ENCODE data around the gene AGRN.
"Not testable (repeated sequence)": the region's sequence is repeated elsewhere in the genome, so short reads cannot be mapped to it uniquely, and the experiment has no call there.

The AGRN gene

DNA sequence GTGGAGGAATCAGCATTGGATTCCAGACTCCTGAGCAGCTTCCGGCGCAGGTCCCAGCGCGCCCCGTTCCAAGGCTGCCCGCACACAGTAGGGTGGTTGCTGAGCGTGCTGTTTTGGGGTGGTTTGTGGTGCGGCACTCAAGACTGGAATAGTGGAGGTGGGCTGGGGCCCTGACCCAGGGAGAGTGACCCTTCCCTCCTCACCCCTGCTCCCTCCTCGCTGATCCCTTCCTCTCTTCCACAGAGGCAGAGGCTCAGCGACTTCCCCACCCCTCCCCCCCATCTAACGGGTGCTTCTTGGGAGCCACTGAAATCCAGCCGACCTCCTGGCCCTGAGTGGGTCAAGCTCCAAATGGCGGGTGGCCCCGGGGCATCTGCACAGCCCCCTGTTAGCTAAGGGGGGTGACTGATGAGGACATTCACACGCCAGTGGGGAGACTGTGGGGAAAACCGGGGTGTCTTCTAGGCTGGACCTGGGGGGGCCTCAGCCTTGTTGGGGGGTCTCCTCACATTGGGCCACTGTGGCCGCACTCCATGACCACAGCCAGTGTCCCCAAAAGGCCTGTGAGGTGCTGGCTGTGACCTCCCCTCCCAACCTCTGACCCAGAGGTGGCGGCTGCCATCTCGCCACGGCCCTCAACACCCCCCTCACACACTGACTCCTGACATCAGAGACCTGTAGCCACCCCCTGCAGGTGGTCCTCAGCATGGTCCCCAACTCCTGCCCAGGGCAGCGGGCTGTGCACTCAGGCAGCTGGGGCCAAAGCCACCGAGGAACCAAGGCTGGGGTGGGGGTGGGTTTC lies 16.1 kb upstream of the AGRN start:
- no peak for DNase-seq

DNA sequence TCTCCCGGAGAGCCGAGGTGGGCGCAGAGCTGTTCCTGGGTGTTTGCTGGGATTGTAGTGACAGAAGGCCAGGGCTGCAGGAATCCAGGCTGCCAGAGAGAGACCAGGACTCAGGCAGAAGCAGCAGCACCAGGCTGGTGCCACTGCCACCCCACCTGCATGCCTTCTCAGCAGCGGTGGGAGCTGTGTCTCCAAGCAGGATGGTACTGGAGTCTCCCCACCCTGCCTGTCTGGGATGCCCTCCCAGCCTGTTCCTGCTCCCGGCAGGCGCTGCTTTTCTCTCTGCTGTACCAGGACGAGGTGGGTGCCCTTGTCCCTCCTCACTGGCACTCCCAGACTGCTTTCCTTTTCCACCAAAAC lies 15.5 kb upstream of the AGRN start:
- no peak for DNase-seq

DNA sequence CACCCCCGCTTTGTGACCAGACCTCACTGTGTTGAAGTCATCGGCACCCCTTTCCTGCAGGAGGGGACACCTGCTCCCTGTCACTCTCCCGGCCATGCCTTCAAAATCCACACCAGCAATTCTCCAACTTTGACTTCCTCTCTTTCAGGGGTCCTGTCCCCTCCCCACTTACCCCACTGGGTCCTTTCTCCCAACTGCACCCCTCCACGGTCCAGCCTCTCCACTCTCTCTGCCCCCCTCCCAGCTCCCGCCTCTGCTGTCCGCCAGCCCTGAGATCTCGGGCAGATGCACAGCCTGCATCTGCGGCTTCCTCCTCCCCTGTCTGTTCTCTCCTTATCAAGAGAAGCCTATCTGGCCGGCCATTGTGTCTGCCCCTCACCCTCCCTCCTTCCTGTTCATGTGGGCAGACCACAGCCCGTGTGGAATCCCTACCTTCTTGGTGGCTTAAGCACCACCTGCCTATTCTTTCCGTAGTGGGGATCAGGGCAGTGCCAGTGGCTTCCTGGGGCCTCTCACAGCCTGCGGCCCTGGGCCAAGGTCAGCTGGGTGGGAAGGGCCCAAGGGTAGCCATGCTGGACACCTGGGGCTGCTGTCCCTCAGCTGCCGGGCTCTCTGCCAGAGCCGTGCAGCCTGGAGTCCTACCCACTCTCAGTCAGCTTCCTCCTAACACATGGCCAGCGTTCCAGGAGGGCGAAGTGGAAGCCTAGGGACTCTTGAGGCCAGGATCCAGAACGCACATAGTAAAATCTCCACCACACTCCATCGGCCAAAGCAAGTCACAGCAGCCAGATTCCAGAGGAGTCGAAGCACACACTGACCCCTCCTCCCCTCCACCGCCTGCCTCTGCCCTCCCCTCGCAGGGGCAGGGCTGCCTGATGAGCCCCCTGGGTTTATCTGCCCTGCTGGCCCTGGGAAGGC lies 14.9 kb upstream of the AGRN start:
- no peak for DNase-seq

DNA sequence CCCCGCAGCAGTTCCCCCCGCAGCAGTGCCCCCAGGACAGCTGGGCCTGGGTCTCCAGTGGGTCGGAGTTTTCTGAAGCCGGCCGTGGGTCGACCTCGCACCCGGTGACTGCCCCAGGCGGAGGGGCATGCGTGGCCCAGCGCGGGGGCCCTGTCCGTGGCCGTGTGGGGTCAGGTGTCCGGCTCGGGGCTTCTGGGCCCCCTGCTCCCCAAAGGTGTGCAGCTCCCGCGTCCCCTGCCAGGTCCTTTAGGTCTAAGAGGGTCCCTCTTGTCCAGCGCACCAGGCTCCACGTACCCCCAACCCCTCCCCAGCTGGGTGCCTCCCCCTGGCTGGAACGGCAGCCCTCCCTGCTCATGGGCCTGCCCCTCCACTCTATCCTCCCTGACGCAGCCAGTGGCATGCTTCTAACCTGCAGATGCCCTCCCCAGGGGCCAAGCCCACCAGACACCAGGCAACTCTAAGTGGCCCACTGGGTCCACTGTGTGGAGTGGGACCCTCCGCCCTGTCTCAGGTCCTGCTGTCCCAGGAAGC lies 14.1 kb upstream of the AGRN start:
- no peak for DNase-seq

DNA sequence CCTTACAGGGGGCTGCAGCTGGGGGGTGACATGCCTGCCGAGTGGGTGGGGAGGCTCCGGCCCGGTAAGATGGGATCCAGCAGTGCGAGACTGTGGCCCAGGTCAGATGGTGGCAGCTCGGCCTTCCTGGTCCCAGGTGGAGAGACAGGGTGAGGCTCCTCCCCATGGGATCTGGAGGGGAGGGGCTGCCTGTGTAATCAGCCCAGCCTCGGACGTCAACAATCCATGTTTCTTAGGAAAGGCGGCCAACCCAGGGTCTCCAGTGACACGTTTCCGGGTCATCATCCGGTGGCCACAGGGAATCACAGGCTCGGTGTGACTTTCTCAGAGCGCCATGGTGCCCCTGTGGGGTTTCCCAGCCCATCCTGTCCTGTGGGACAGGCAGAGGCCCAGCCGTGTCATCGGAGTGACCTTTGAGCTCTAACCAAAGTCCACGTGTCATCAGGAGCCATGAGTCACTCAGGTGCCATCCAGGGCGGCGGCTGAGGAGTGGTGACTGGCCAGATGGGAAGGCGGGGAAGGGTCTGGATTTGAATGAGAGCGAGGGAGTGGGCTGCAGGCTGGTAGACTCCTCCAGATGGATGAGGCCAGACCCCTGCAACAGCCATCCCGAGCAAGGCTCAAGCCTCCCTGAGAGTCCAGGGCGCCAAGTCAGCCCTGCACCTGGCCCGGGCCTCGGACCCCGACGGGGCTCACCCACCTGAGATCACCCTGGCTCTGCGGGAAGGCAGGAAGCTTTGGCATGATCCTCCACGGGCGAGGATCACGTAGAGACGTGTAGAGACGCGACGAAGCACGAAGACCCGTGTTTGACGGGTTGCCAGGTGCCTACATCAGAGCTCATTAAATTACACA lies 13.4 kb upstream of the AGRN start:
- DNase-seq, result no peak

DNA sequence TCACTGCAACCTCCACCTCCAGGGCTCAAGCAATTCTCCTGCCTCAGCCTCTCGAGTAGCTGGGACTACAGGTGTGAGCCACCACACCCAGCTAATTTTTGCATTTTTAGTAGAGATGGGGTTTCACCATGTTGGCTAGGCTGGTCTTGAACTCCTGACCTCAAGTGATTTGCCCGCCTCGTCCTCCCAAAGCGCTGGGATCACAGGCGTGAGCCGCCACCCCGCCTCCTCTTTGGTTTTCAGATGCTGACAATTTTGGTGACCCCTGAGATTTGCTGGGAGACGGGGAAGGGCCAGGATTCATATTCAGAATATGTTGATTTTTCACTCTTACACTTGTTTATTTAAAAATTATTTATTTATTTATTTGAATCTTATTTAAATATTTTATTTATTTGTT lies 9.8 kb upstream of the AGRN start:
- not testable (repeated sequence) for DNase-seq

DNA sequence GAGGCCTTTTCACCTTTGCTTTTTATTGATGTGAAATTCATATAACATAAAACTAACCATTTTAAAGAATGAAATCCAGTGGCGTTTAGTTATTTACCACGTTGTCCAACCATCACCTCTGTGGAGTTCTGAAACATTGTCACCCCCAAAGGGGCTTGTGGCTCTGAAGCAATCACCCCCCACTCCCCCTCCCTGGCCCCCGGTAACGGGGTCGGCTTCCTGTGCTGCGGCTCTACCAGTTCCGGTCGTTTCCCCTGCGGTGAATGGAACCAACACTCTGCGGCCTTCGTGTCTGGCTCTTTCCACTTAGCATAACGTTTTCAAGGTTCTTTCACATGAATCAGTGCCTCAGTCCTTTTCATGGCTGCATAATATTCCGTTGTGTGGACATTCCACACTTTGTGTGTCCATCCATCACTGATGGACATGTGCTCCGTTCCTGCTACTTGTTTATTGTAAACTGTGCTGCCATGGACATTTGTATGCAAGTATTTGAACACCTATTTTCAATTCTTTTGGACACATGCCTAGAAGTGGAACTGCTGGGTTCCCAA lies 8.4 kb upstream of the AGRN start:
- DNase-seq, result no peak

DNA sequence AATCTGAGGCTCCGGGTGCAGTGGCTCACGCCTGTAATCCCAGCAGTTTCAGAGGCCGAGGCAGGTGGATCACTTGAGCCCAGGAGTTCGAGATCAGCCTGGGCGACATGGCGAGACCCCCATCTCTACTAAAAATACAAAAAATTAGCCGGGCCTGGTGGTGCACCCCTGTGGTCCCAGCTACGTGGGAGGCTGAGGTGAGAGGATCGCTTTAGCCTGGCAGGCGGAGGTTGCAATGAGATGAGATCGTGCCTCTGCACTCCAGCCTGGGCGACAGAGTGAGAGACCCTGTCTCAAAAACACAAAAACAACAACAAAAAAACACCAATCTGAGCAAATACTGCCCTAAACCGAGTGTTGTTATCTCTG lies 7.2 kb upstream of the AGRN start:
- DNase-seq, result not testable (repeated sequence)

DNA sequence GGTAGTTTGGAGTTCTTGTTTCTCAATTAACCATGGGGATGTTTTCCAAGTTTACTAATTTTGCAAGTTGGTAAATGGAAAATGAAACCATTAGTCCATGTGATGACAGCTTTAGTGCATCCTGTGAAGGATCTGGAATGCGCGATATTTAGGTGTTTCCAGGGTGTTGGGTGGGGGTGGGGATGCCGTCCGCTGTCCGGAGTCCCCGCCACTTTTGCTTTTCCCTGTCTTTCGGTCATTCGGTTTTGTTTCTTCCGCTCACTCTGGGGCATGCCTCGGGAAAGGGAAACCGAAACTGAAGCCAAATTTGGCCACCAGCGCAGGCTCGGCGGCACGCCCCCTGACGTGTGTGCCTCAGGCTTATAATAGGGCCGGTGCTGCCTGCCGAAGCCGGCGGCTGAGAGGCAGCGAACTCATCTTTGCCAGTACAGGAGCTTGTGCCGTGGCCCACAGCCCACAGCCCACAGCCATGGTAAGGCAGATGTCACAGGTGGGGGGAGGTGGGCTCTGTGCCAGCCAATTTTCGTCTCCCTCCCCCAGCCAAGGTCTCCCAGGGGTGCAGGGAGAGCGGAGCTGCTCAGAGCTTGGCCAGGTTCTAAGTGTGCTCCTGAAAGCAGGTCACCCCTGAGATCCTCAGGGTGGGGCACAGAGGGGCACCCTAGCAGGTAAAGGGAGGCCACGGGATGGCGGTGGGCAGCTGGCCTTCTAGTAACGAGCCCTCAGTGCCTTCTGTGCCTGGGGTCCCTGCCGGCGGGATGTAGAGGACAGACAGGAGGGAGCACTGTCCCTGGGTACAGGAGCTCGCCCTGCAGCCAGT lies 6.6 kb upstream of the AGRN start, which contains the start of gene ISG15:
ISG15 (plus strand) TSS at position 393 of the 817 bp plus-strand sequence; CDS start at position 470, 77 bp downstream.
- DNase-seq, result no peak

DNA sequence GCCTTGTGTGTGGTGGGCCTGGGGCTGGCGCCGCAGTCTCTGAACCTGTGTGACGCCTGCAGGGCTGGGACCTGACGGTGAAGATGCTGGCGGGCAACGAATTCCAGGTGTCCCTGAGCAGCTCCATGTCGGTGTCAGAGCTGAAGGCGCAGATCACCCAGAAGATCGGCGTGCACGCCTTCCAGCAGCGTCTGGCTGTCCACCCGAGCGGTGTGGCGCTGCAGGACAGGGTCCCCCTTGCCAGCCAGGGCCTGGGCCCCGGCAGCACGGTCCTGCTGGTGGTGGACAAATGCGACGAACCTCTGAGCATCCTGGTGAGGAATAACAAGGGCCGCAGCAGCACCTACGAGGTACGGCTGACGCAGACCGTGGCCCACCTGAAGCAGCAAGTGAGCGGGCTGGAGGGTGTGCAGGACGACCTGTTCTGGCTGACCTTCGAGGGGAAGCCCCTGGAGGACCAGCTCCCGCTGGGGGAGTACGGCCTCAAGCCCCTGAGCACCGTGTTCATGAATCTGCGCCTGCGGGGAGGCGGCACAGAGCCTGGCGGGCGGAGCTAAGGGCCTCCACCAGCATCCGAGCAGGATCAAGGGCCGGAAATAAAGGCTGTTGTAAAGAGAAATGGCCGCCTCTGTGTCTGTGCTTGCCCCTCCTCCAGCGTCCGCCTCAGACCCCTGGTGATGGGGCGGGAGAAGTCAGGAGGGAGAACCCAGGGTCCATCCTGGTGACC lies 5.8 kb upstream of the AGRN start:
- no peak for DNase-seq

DNA sequence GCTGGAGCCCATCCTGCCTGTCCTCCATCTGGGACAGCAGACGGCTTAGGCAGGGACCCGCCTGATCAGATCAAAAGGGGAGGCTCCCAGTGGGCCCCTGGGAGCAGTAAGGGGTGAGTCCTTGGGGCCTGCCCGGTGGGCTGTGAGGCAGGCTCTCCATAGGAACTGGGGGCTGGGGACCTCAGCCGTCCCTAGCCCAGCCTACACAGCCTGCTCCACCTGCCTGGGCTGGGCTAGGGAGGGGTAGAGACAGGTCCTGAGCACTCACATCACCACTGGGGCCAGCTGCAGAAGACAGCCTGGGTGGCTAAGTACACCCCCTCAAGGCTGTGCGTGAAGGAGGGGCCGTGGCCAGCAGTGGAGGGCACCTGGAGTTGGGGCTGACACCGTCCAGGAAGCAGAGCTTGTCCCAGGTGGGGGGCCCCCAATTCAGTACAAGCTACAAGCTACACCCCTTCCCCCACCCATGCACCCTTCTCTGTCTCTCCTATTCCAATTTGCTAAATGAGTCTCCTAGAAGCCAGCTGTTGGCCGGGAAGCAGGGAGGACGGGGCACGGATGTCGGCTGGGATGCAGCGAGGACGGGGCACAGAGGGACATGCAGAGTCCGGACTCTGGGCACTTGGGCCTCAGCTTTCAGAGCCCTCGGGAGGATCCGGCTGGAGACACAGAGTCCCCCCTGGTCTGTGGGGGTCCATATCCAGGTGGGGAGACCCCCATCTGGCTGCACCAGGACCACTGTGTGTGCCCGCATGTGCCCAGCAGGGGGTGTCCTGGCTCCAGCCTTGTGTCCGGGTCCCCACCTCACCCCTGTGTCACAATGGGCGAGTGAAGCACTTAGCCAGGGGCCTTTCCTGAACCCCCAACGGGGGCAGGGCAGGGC lies 4.9 kb upstream of the AGRN start:
- no peak for DNase-seq

DNA sequence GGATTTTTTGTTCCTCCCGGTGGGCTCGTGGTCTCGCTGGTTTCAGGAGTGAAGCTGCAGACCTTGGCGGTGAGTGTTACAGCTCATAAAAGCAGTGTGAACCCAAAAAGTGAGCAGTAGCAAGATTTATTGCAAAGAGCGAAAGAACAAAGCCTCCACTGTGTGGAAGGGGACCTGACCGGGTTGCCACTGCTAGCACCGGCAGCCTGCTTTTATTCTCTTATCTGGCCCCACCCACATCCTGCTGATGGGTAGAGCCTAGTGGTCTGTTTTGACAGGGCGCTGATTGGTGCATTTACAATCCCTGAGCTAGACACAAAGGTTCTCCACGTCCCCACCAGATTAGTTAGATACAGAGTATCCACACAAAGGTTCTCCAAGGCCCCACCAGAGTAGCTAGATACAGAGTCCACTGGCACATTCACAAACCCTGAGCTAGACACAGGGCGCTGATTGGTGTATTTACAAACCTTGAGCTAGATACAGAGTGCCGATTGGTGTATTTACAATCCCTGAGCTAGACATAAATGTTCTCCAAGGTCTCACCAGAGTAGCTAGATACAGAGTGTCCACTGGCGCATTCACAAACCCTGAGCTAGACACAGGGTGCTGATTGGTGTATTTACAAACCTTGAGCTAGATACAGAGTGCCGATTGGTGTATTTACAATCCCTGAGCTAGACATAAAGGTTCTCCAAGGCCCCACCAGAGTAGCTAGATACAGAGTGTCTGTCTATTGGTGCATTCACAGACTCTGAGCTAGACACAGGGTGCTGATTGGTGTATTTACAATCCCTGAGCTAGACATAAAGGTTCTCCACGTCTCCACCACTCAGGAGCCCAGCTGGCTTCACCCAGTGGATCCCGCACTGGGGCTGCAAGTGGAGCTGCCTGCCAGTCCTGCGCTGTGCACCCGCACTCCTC lies 2.3 kb upstream of the AGRN start:
- not testable (repeated sequence) for DNase-seq

DNA sequence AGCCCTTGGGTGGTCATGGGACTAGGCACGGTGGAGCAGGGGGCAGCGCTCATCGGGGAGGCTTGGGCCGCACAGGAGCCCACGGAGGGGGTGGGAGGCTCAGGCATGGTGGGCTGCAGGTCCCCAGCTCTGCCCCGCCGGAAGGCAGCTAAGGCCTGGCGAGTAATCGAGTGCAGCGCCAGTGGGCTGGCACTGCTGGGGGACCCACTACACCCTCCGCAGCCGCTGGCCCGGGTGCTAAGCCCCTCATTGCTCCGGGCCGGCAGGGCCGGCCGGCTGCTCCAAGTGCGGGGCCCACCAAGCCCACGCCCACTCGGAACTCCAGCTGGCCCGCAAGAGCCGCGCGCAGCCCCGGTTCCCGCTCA lies 1.6 kb upstream of the AGRN start:
- not testable (repeated sequence) for DNase-seq

DNA sequence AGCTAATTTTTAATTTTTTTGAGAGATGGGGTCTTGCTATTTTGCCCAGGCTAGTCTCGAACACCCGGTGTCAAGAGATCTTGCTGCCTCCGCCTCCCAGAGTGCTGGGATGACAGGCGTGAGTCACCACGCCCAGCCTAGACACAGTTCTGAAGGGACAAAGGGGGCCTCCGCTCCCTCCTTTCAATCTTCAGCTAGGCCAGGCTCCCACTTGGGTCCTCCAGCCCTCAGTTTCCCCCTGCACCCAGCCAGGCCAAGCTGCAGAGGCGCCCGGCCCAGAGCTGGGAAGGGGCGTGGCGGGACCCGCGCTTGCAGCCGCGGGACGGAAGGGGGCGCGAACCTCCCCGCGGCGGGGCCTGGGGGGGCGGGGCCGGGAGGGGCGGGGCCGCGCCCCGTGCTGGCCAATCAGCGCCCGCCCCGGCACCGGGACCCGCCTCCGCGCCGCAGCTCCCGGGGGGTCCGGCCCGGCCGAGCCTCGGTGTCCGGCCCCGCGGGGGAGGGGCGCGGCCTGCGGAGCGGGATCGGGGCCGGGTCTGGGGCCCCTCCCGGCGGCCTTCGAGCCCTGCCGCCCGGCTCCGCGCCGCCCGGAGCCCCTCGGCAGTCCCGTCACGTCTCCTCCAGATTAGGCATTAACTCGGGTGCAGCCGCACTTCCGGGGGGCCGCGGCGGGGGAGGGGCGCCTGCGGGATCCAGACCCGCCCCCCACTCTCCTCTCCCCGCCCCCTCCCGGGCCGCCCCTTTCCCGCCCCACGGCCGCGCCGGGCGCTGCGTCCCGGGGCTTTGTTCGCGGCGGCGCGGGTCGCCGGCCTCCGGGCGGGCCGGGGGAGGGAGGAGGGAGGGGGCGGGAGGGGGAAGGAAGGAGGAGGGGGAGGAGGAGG lies 559 bp upstream of the AGRN start:
- no peak for DNase-seq

DNA sequence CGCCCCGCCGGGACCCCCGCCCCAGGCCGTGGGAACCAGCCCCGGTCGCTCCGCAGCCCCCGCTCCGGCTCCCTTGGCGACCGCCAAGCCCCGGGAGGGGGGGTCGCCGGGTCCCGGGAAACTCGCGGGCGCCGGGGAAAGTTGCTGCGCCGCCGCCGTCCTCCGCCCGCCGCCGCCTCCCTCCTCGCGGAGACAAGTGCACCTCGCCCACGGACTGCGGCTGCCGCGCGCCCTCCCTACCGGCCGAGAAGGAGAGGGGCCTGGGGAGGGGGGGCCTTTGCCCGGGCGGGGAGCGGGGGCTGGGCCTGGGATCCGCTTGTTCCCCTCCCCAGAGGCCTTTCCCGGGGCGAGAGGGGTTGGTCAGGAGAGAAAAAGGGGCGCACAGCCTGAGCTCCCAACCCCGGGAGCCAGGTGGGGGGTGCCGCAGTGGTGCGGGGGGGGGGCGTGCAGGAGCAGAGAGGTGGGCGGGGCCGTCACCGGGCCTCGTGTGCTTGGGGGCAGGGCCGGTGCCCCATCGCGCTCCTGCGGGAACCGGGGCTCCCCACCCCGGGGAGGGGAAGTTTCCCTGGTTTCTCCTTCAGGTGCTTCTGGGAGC lies 592 bp downstream of the AGRN start:
- DNase-seq, result no peak

DNA sequence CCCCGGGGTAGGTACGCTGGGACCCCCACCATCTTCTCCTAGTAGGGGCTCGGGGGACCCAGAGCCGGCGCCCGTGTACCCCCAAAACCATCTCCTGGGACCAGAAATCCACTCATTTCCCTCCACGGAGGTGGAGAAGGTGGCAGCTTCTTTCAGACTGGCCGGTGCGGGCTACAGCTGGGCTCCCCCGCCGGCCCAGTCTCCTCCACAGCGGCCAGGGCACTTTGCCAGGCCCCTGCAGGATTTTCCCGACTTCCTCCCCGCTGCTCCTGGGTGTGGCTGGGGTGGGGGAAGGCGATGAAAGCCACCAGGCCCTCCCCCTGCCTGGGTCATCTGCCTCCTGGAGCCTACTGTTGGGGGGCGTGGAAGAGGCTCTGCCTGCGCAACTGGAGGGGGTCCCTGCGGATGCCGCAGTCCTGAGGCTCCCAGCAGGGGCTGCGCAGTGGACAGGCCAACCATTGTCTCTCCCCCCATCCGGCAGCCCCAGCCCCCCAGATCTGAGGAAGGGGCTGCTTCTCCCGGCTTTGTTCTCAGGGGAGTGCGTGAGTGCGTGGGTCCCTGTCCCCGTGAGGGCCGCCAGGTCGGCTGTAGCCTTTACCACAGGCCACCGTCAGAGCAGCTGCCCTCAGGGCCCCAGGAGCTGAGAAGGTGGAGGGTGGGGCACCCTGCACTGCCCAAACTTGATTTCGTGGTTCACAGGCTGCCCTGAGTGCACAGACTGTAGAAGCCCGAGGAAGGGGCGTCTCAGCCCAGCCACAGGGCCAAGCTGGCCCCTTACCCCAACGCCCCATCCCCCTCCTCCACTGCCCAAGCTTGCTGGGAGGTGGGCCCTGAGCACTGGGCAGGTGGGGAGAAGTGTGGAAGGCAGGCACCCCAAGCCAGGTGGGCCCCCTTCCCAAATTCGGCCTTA lies 1.3 kb downstream of the AGRN start:
- DNase-seq, result no peak
